Gastroesophageal sphincter (tissue), 4 donors: ENCODE results near the gene RBM25. TPM values are rescaled to one million over a fixed set of nuclear protein-coding genes. Genes with fewer than 3 reads are reported as not detected.
"Not testable (repeated sequence)": the region's sequence is repeated elsewhere in the genome, so short reads cannot be mapped to it uniquely, and the experiment has no call there.

Experiments used
- ATAC-seq: fragments of 150-250 bp; one replicate; pipeline ENCODE4 v1.9.1; 2016; ENCODE audit warnings: mild to moderate bottlenecking, moderate library complexity
- H3K27ac ChIP-seq, 4 donors: fragments of 200-600 bp; sonication (generic) in 3 of 4; 1 replicate in 3 of 4; 2 replicates in 1 of 4; pipeline ENCODE4 v1.5.1; 2016 to 2019
- H3K27me3 ChIP-seq: fragments of 200-600 bp; sonication (generic); one replicate; pipeline ENCODE4 v1.5.1; 2019
- H3K36me3 ChIP-seq, 2 donors: fragments of 200-600 bp; sonication (generic); one replicate each; pipeline ENCODE4 v1.5.1; 2019; ENCODE audit warnings: control low read depth in 1 of 2
- H3K4me1 ChIP-seq, 3 donors: fragments of 200-600 bp; sonication (generic); 1 replicate in 2 of 3; 2 replicates in 1 of 3; pipeline ENCODE4 v1.5.1; 2016 to 2019; ENCODE audit warnings: control low read depth in 2 of 3
- H3K4me3 ChIP-seq, 2 donors: fragments of 200-600 bp; sonication (generic); one replicate each; pipeline ENCODE4 v1.5.1; 2019; ENCODE audit warnings: mild to moderate bottlenecking in 1 of 2, moderate library complexity in 1 of 2
- H3K9me3 ChIP-seq, 3 donors: fragments of 200-600 bp; sonication (generic); one replicate each; pipeline ENCODE4 v1.5.1; 2017 to 2019; ENCODE audit warnings: control low read depth in 2 of 3
- CTCF ChIP-seq, 4 experiments: fragments of 200-600 bp in 2 of 4; fragments of 450-650 bp in 2 of 4; sonication (generic) in 1 of 4; IDR thresholded peaks; one replicate each; pipeline ENCODE4 v1.5.1; 2017 to 2019; ENCODE audit warnings: antibody characterized with exemption in 4 of 4, mild to moderate bottlenecking in 2 of 4, moderate library complexity in 2 of 4
- EP300 ChIP-seq: sonication (generic); formaldehyde crosslinking; IDR thresholded peaks from one replicate; pipeline ENCODE4 v1.6.1; 2017; ENCODE audit warnings: antibody characterized with exemption, mild to moderate bottlenecking
- POLR2A ChIP-seq, 2 donors: fragments of 450-650 bp; IDR thresholded peaks; one replicate each; pipeline ENCODE4 v1.6.1; 2017; ENCODE audit warnings: antibody characterized with exemption in 2 of 2, mild to moderate bottlenecking in 2 of 2, moderate library complexity in 1 of 2
- POLR2AphosphoS5 ChIP-seq: sonication (generic); formaldehyde crosslinking; IDR thresholded peaks from one replicate; pipeline ENCODE4 v1.6.1; 2017; ENCODE audit warnings: antibody characterized with exemption
- WGBS, 2 donors: methylation state at CpG; one replicate each; pipeline ENCODE4 v1.1.5; 2018; ENCODE audit warnings: low coverage in 1 of 2; 5-methylcytosine and 5-hydroxymethylcytosine counted together
- total RNA-seq, 4 donors: library from RNA; depleted of rRNA; stranded (reverse); fragments of >200 nt; gene quantifications; one replicate each; pipeline ENCODE4 v1.1.0, GENCODE V29; 2016

The RBM25 gene
- 10 to 100 TPM; 18.2 to 83.9 (median 41.9) TPM for total RNA-seq

DNA sequence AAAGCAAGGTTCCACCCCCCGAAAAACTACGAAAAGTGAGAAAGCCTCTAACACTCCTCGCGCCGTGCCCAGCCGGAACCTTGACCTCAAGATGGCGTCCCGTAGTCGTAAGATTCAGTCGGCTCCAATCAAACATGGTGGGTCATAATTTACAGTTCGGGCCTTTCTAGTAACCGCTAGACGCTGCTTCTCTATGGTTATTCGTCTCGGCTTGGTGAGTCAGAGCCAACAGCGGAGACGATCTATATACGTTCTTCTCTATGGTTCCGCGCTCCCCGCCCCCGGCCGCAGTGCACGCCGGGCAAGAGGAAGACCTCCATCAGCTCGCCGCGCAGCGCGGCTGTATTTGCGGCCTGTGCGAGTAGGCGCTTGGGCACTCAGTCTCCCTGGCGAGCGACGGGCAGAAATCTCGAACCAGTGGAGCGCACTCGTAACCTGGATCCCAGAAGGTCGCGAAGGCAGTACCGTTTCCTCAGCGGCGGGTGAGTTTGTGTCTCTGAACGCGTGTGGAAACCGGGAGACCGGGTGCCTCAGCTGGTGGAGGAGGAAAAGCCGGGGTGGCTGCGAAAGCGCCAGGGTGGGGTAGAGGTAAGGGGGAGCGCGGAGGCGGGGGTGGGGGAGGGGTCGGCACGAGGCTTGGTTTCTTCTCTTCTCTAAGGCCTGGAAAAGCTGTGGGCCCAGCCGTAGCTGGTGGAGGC lies at the start of gene RBM25:
Gene RBM25 (plus strand): TSS at position 311 of the 698 bp plus-strand sequence. CDS start 13,108 bp downstream, outside the sequence.
- no peaks in the 10 kb centered on the region for H3K27me3 ChIP-seq
- no peaks in the 10 kb centered on the region for H3K9me3 ChIP-seq
- WGBS, 2 donors = 0% methylated on average over 5 of the region's 57 CpGs
- TF ChIP-seq POLR2AphosphoS5 = peak; percentile 99
- TF ChIP-seq EP300 = no peak
- peak; percentile 94 to 97 for TF ChIP-seq POLR2A (IDR thresholded peaks at IDR 0.05)
- TF ChIP-seq CTCF (IDR thresholded peaks at IDR 0.05) = peak in 1 of 4 experiments; percentile 27
- peak within 1 kb of the TSS; percentile 64 to 97 for H3K4me3 ChIP-seq
- H3K36me3 ChIP-seq = peaks cover 0 to 6% of the 10 kb centered on the region in 2 donors
- H3K27ac ChIP-seq = peak within 1 kb of the TSS; percentile 87 to 97 (median 94)
- ATAC-seq = peak; percentile 100
- peaks cover 0 to 51% (median 19%) of the 10 kb centered on the region in 3 donors for H3K4me1 ChIP-seq

DNA sequence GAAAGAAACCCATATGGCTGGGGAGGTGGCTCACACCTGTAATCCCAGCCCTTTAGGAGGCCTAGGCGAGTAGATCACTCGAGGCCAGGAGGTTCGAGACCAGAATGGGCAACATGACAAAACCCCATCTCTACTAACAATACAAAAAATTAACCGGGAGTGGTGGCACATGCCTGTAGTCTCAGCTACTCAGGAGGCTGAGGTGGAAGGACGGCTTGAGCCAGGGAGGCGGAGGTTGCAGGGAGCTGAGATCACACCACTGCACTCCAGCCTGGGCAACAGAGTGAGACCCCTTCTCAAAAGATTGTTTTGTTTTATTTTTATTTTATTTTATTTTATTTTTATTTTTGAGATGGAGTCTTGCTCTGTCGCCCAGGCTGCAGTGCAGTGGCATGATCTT lies 47.1 kb upstream of the RBM25 start:
- not testable (repeated sequence) for H3K27me3 ChIP-seq, ATAC-seq, H3K27ac ChIP-seq, H3K4me3 ChIP-seq, H3K9me3 ChIP-seq
- H3K36me3 ChIP-seq = peaks cover 0 to 33% of the 10 kb centered on the region in 2 donors
- peaks cover 0 to 60% (median 17%) of the 10 kb centered on the region in 3 donors for H3K4me1 ChIP-seq
- 84 to 100% methylated on average over 3 to 6 of the region's 7 CpGs for WGBS, 2 donors

DNA sequence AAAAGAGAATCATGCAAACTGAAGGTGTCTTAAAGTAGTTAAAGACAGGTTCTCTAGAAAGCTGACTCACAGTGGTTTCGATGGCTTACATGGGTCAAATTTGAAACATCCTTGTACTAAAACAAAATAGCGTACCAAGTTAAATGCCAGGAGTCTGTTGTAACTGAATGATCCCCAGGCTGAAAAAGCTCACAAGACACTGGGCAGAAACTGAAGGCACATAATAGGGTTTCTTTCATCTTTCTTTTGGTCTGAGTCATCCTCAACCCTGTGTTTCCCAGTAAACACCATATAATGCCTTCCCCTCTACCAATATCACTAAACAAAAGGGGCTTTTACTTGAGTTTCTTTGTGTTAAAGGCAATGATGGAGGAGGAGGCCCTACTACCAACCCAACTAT lies 44.2 kb upstream of the RBM25 start:
- Histone ChIP-seq H3K9me3 (no peaks in the 10 kb centered on the region), H3K36me3 (peaks cover 0 to 53% of the 10 kb centered on the region in 2 donors), H3K4me3 (no peak overlapping the region), H3K27me3 (no peaks in the 10 kb centered on the region), H3K27ac (peak overlapping the region in 1 of 4 donors; percentile 51), H3K4me1 (peaks cover 0 to 61% (median 2%) of the 10 kb centered on the region in 3 donors)
- WGBS, 2 donors = 70 to 71% methylated on average over 2 of the region's 2 CpGs
- ATAC-seq = no peak
- TF ChIP-seq CTCF (IDR thresholded peaks at IDR 0.05) (no peak), EP300 (no peak), POLR2AphosphoS5 (no peak), POLR2A (IDR thresholded peaks at IDR 0.05) (no peak)

GRCh38 chr14:73015552-73015951 lies 42.8 kb upstream of the RBM25 start:
- peaks cover 0 to 56% (median 0%) of the 10 kb centered on the region in 3 donors for H3K4me1 ChIP-seq
- not testable (repeated sequence) for H3K27me3 ChIP-seq, H3K4me3 ChIP-seq, ATAC-seq, H3K9me3 ChIP-seq
- H3K36me3 ChIP-seq = peaks cover 0 to 60% of the 10 kb centered on the region in 2 donors
- 93 to 100% methylated on average over 1 to 11 of the region's 14 CpGs for WGBS, 2 donors
- H3K27ac ChIP-seq = peak overlapping the region in 1 of 4 donors; percentile 14

DNA sequence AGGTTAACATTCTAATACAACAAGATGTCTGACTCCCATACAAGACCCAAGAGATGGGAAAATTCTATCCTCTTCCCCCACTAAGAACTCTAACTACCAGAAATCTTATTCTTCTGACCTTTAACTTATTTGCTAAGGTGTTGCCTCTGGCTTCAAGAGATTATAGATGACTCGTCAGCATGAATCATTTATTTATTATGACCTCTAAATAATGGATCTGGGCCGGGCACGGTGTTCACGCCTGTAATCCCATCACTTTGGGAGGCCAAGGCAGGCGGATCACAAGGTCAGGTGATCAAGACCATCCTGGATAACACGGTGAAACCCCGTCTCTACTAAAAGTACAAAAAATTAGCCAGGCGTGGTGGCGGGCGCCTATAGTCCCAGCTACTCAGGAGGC lies 42.3 kb upstream of the RBM25 start:
- H3K27ac ChIP-seq, H3K9me3 ChIP-seq, ATAC-seq, H3K4me3 ChIP-seq, H3K27me3 ChIP-seq: not testable (repeated sequence)
- 95 to 100% methylated on average over 1 to 10 of the region's 10 CpGs for WGBS, 2 donors
- Histone ChIP-seq H3K36me3 (peaks cover 0 to 65% of the 10 kb centered on the region in 2 donors), H3K4me1 (peaks cover 0 to 61% (median 0%) of the 10 kb centered on the region in 3 donors)

DNA sequence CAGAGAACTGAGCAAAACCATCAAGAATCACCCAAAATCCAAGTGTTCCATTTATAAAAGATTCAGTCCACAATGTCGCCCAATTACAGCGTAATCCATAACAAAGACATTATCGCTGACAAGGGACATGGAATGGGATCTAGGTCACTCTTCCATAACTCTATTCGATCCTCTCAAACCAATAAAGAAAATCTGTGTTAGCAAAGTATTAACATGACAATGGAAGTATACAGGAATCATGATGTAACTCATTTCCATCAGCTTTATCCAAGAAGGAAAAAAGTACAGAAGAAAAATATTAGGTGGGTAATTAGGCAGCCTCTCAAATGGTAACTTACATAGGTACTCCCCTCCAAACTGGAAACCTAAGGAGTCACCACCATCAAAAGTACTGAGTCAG lies 36.3 kb upstream of the RBM25 start:
- Histone ChIP-seq H3K36me3 (peaks cover 0 to 57% of the 10 kb centered on the region in 2 donors), H3K27ac (no peak overlapping the region), H3K4me3 (no peak overlapping the region), H3K27me3 (no peaks in the 10 kb centered on the region), H3K9me3 (no peaks in the 10 kb centered on the region), H3K4me1 (peaks cover 0 to 79% (median 8%) of the 10 kb centered on the region in 3 donors)
- no peak for TF ChIP-seq EP300
- TF ChIP-seq POLR2AphosphoS5 = no peak
- no peak for TF ChIP-seq CTCF (IDR thresholded peaks at IDR 0.05)
- TF ChIP-seq POLR2A (IDR thresholded peaks at IDR 0.05) = no peak
- 90 to 93% methylated on average over 4 of the region's 4 CpGs for WGBS, 2 donors
- no peak for ATAC-seq
